Femur (tissue), 1 donor: ENCODE results near the gene IFT88.

Source experiments
- DNase-seq: peaks from one replicate; pipeline ENCODE4 v3.0.0-alpha.2; 2017

Gene IFT88

GRCh38 chr13:20566898-20567874 is at the start of gene IFT88:
Gene IFT88, plus strand, starts transcription at chr13:20567157. Its CDS starts 7,229 bp downstream, at chr13:20574386.
- peak; percentile 96 for DNase-seq

GRCh38 chr13:20518660-20519100 is 48.3 kb upstream of the IFT88 start:
- DNase-seq: peak; percentile 55

GRCh38 chr13:20519875-20520274 is 47.1 kb upstream of the IFT88 start:
- DNase-seq: no peak

- no peak for DNase-seq
Measured at GRCh38 chr13:20521364-20522115, 45.4 kb upstream of the IFT88 start.

- DNase-seq: peak; percentile 36
Measured at GRCh38 chr13:20525144-20525600, 41.8 kb upstream of the IFT88 start.

- DNase-seq: peak; percentile 81
Measured at GRCh38 chr13:20525601-20526544, 41.1 kb upstream of the IFT88 start, which contains the start of gene CRYL1. Gene CRYL1, minus strand, starts transcription at chr13:20525857. Its CDS starts 63 bp downstream, at chr13:20525794.

GRCh38 chr13:20526664-20527063 is 40.3 kb upstream of the IFT88 start:
- no peak for DNase-seq

GRCh38 chr13:20528452-20528851 is 38.5 kb upstream of the IFT88 start:
- DNase-seq: no peak

- DNase-seq: no peak
Measured at GRCh38 chr13:20534038-20534608, 32.8 kb upstream of the IFT88 start.

GRCh38 chr13:20536992-20537391 is 30.0 kb upstream of the IFT88 start:
- no peak for DNase-seq

GRCh38 chr13:20544201-20544923 is 22.6 kb upstream of the IFT88 start:
- no peak for DNase-seq

- no peak for DNase-seq
Measured at GRCh38 chr13:20546556-20546955, 20.4 kb upstream of the IFT88 start.

- DNase-seq: no peak
Measured at GRCh38 chr13:20547479-20547908, 19.5 kb upstream of the IFT88 start.

- DNase-seq: peak; percentile 36
Measured at GRCh38 chr13:20550799-20551198, 16.2 kb upstream of the IFT88 start.

GRCh38 chr13:20553311-20553710 is 13.6 kb upstream of the IFT88 start:
- peak; percentile 77 for DNase-seq

- no peak for DNase-seq
Measured at GRCh38 chr13:20558982-20559381, 8.0 kb upstream of the IFT88 start.

- no peak for DNase-seq
Measured at GRCh38 chr13:20559659-20560356, 7.1 kb upstream of the IFT88 start.

GRCh38 chr13:20561741-20562140 is 5.2 kb upstream of the IFT88 start:
- no peak for DNase-seq

GRCh38 chr13:20565115-20565736 is 1.7 kb upstream of the IFT88 start:
- no peak for DNase-seq

GRCh38 chr13:20566468-20566897 is 474 bp upstream of the IFT88 start:
- no peak for DNase-seq
